ENCODE results near the gene KIAA0825. TPM values are rescaled to one million over a fixed set of nuclear protein-coding genes. Genes with fewer than 3 reads are reported as not detected.
A peak's percentile ranks its signal among the peaks of the same experiment; 100 is the strongest.

Gene KIAA0825
- total RNA-seq, 6 experiments from 2014 or later = 1.3 to 2.8 (median 1.7) TPM

- H3K27ac Mint-ChIP-seq = no peak overlapping the region
- H3K27me3 Mint-ChIP-seq (ENCODE audit: insufficient read depth) = no peaks in the 10 kb centered on the region; the same call in 1 of the 2 replicates
- H3K9me3 Mint-ChIP-seq = peaks cover 30% of the 10 kb centered on the region
- peaks cover 17% of the 10 kb centered on the region for H3K36me3 Mint-ChIP-seq (ENCODE audit: low read depth)
- no peak overlapping the region for H3K4me3 Mint-ChIP-seq
- TF ChIP-seq CTCF (IDR thresholded peaks at IDR 0.05) = no peak
- DNase-seq = no peak
- peaks cover 9% of the 10 kb centered on the region; the same call in 1 of the 2 replicates for H3K4me1 Mint-ChIP-seq (ENCODE audit: low read depth)
Measured at GRCh38 chr5:94540856-94541494, 77.4 kb downstream of the KIAA0825 start.

- TF ChIP-seq CTCF (IDR thresholded peaks at IDR 0.05) = no peak
- DNase-seq = no peak
- H3K36me3 Mint-ChIP-seq (ENCODE audit: low read depth) = peaks cover 17% of the 10 kb centered on the region
- no peaks in the 10 kb centered on the region for H3K4me1 Mint-ChIP-seq (ENCODE audit: low read depth)
- no peak overlapping the region for H3K27ac Mint-ChIP-seq
- no peaks in the 10 kb centered on the region; the same call in 1 of the 2 replicates for H3K27me3 Mint-ChIP-seq (ENCODE audit: insufficient read depth)
- H3K9me3 Mint-ChIP-seq = peaks cover 26% of the 10 kb centered on the region
- no peak overlapping the region for H3K4me3 Mint-ChIP-seq
Measured at GRCh38 chr5:94538260-94538659, 80.1 kb downstream of the KIAA0825 start.

GRCh38 chr5:94526706-94527105, 91.7 kb downstream of the KIAA0825 start:
- H3K9me3 Mint-ChIP-seq = no peaks in the 10 kb centered on the region
- H3K4me1 Mint-ChIP-seq (ENCODE audit: low read depth) = peaks cover 8% of the 10 kb centered on the region
- H3K36me3 Mint-ChIP-seq (ENCODE audit: low read depth) = no peaks in the 10 kb centered on the region
- no peaks in the 10 kb centered on the region; the same call in 1 of the 2 replicates for H3K27me3 Mint-ChIP-seq (ENCODE audit: insufficient read depth)
- no peak overlapping the region for H3K27ac Mint-ChIP-seq
- DNase-seq = no peak
- no peak overlapping the region for H3K4me3 Mint-ChIP-seq
- no peak for TF ChIP-seq CTCF (IDR thresholded peaks at IDR 0.05)

GRCh38 chr5:94524841-94525697, 93.3 kb downstream of the KIAA0825 start:
- H3K9me3 Mint-ChIP-seq = no peaks in the 10 kb centered on the region
- H3K27ac Mint-ChIP-seq = no peak overlapping the region
- H3K36me3 Mint-ChIP-seq (ENCODE audit: low read depth) = no peaks in the 10 kb centered on the region
- no peak overlapping the region for H3K4me3 Mint-ChIP-seq
- peak; percentile 80 for TF ChIP-seq CTCF (IDR thresholded peaks at IDR 0.05)
- no peaks in the 10 kb centered on the region for H3K27me3 Mint-ChIP-seq (ENCODE audit: insufficient read depth)
- peaks cover 9% of the 10 kb centered on the region for H3K4me1 Mint-ChIP-seq (ENCODE audit: low read depth)
- peak; percentile 18 for DNase-seq

GRCh38 chr5:94523018-94523417, 95.4 kb downstream of the KIAA0825 start:
- TF ChIP-seq CTCF (IDR thresholded peaks at IDR 0.05) = no peak
- Mint-ChIP-seq H3K9me3 (no peaks in the 10 kb centered on the region), H3K36me3 (ENCODE audit: low read depth) (no peaks in the 10 kb centered on the region), H3K4me3 (no peak overlapping the region), H3K27me3 (ENCODE audit: insufficient read depth) (no peaks in the 10 kb centered on the region), H3K4me1 (ENCODE audit: low read depth) (peaks cover 9% of the 10 kb centered on the region), H3K27ac (no peak overlapping the region)
- DNase-seq = no peak
